Trophoblast cell (in vitro differentiated cells and primary cell): ENCODE data around the gene KRT13.

Experiments
- DNase-seq, 2 donors: peaks; one replicate each; pipeline ENCODE4 v3.0.0-alpha.2; 2016
- H2AFZ ChIP-seq: 2 replicates; pipeline ENCODE4 v1.6.1; 2013; ENCODE audit warnings: low read length, moderate library complexity, mild to moderate bottlenecking; ENCODE audit not compliant: insufficient read depth, poor library complexity
- H2AK5ac ChIP-seq: 2 replicates; pipeline ENCODE4 v1.6.1; 2013; ENCODE audit warnings: mild to moderate bottlenecking, low read length
- H2BK120ac ChIP-seq: 2 replicates; pipeline ENCODE4 v1.6.1; 2013; ENCODE audit warnings: low read length, mild to moderate bottlenecking, moderate library complexity; ENCODE audit not compliant: insufficient read depth, poor library complexity
- H2BK12ac ChIP-seq: 2 replicates; pipeline ENCODE4 v1.6.1; 2013; ENCODE audit warnings: mild to moderate bottlenecking, low read length, moderate library complexity
- H2BK5ac ChIP-seq: 2 replicates; pipeline ENCODE4 v1.6.1; 2013; ENCODE audit warnings: low read length, low read depth, moderate library complexity, mild to moderate bottlenecking; ENCODE audit not compliant: poor library complexity
- H3K14ac ChIP-seq: 2 replicates; pipeline ENCODE4 v1.6.1; 2013; ENCODE audit warnings: mild to moderate bottlenecking, low read length
- H3K18ac ChIP-seq: 2 replicates; pipeline ENCODE4 v1.6.1; 2013; ENCODE audit warnings: mild to moderate bottlenecking, low read length
- H3K23ac ChIP-seq: 2 replicates; pipeline ENCODE4 v1.6.1; 2013; ENCODE audit warnings: low read length
- H3K27ac ChIP-seq: 2 replicates; pipeline ENCODE4 v1.5.1; 2013; ENCODE audit warnings: low read depth, mild to moderate bottlenecking, inconsistent platforms, low read length, moderate library complexity
- H3K27me3 ChIP-seq: 2 replicates; pipeline ENCODE4 v1.6.1; 2013; ENCODE audit warnings: inconsistent platforms, mild to moderate bottlenecking, low read length, moderate library complexity; ENCODE audit not compliant: insufficient read depth
- H3K36me3 ChIP-seq, 2 experiments: 1 replicate in 1 of 2; 2 replicates in 1 of 2; pipeline ENCODE4 v1.6.1; 2013; ENCODE audit warnings: low read length in 2 of 2, mild to moderate bottlenecking in 2 of 2, moderate library complexity in 1 of 2; ENCODE audit not compliant: insufficient read depth in 2 of 2, control insufficient read depth in 1 of 2
- H3K4ac ChIP-seq: 2 replicates; pipeline ENCODE4 v1.6.1; 2013; ENCODE audit warnings: low read depth, mild to moderate bottlenecking, low read length, moderate library complexity
- H3K4me1 ChIP-seq, 2 experiments: 1 replicate in 1 of 2; 2 replicates in 1 of 2; pipeline ENCODE4 v1.6.1; 2013; ENCODE audit warnings: low read length in 2 of 2, mild to moderate bottlenecking in 2 of 2, moderate library complexity in 1 of 2; ENCODE audit not compliant: insufficient read depth in 2 of 2, control insufficient read depth in 1 of 2
- H3K4me2 ChIP-seq: 2 replicates; pipeline ENCODE4 v1.6.1; 2013; ENCODE audit warnings: inconsistent platforms, mild to moderate bottlenecking, low read length, moderate library complexity
- H3K4me3 ChIP-seq: 2 replicates; pipeline ENCODE4 v1.5.1; 2013; ENCODE audit warnings: mild to moderate bottlenecking, low read depth, low read length, inconsistent platforms
- H3K79me1 ChIP-seq: one replicate; pipeline ENCODE4 v1.6.1; 2013; ENCODE audit warnings: low read length
- H3K79me2 ChIP-seq: 2 replicates; pipeline ENCODE4 v1.6.1; 2013; ENCODE audit warnings: low read length, mild to moderate bottlenecking; ENCODE audit not compliant: control insufficient read depth, insufficient read depth, poor library complexity
- H3K9ac ChIP-seq: 2 replicates; pipeline ENCODE4 v1.6.1; 2013; ENCODE audit warnings: mild to moderate bottlenecking, low read length
- H3K9me3 ChIP-seq: 2 replicates; pipeline ENCODE4 v1.6.1; 2013; ENCODE audit warnings: low read depth, mild to moderate bottlenecking, control low read depth, inconsistent platforms, low read length; ENCODE audit not compliant: insufficient read depth
- H4K12ac ChIP-seq: 2 replicates; pipeline ENCODE4 v1.6.1; 2013; ENCODE audit warnings: low read depth, mild to moderate bottlenecking, low read length, moderate library complexity
- H4K8ac ChIP-seq: 2 replicates; pipeline ENCODE4 v1.6.1; 2013; ENCODE audit warnings: low read depth, mild to moderate bottlenecking, low read length, moderate library complexity
- H4K91ac ChIP-seq: one replicate; pipeline ENCODE4 v1.6.1; 2013; ENCODE audit warnings: low read depth, mild to moderate bottlenecking, low read length, moderate library complexity
- WGBS: extraction: QIAGEN DNeasy Blood & Tissue Kit; methylation state at CpG from one replicate; pipeline ENCODE4 v1.1.7; 2013; ENCODE audit warnings: missing lambda C conversion rate; ENCODE audit not compliant: insufficient read length, insufficient coverage; ENCODE audit errors: extremely low coverage; 5-methylcytosine and 5-hydroxymethylcytosine counted together

The KRT13 gene

DNA sequence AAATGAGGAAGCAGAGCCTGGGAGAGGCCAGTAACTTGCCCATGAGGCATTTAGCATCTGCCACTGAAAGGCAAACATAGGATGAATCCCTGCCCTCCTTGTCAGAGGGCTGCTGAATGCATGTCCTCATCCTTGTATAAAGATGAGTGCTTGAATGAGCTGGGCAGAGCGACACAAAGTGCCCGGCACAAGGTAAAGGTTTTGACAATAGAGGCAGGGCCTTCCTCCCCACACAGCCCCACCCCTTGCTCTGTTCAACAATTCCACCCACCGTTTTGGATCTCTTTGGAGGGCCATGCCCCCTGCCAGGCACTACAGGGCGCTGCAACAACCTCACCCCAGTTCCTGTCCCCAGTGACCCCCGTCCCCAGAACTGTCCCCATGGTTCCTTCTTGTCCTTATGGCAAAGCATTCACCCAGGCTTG lies 24.1 kb upstream of the KRT13 start:
- DNase-seq = peak; percentile 37 to 62
- peaks cover 18% of the 10 kb centered on the region for H3K79me2 ChIP-seq
- peak overlapping the region; percentile 74 for H3K14ac ChIP-seq
- no peak overlapping the region for H3K4me3 ChIP-seq
- H2AFZ ChIP-seq = peak overlapping the region; percentile 24
- peak overlapping the region; percentile 91 for H2BK12ac ChIP-seq
- H3K9me3 ChIP-seq = no peaks in the 10 kb centered on the region
- H3K4ac ChIP-seq = peak overlapping the region; percentile 60
- H3K79me1 ChIP-seq = peaks cover 33% of the 10 kb centered on the region
- peak overlapping the region; percentile 41 for H3K4me2 ChIP-seq
- peak overlapping the region; percentile 55 for H2AK5ac ChIP-seq
- peak overlapping the region; percentile 87 for H2BK5ac ChIP-seq
- H3K18ac ChIP-seq = peak overlapping the region; percentile 81
- H4K91ac ChIP-seq = peak overlapping the region; percentile 86
- WGBS = no CpG with 5 or more reads among the region's 5 CpGs
- peak overlapping the region; percentile 20 for H4K12ac ChIP-seq
- H3K27ac ChIP-seq = peak overlapping the region; percentile 92
- peak overlapping the region; percentile 73 for H4K8ac ChIP-seq
- H3K36me3 ChIP-seq = peaks cover 11 to 13% of the 10 kb centered on the region in 2 experiments
- H2BK120ac ChIP-seq = peak overlapping the region; percentile 91
- H3K9ac ChIP-seq = no peak overlapping the region
- H3K23ac ChIP-seq = no peak overlapping the region
- H3K27me3 ChIP-seq = no peaks in the 10 kb centered on the region
- peaks cover 26 to 36% of the 10 kb centered on the region in 2 experiments for H3K4me1 ChIP-seq

DNA sequence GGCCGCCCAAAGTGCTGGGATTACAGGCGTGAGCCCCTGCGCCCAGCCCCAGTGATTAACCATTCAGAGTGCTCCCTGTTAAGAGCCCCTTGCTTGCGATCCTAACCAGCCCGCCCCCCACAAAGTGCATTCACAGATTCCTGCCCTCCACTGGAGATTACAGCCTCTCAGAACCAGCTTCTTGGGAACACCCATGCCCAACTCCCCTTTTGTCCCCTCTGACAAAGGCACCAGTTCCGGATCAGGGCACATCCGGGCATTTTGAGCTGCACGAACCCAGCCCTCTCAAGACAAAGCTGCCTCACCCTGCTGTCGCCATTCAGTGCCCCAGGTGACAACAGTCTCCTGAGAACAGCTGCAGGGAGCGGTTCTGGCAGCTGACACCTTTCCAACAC lies 23.5 kb upstream of the KRT13 start:
- no peak overlapping the region for H3K4me2 ChIP-seq
- peak overlapping the region; percentile 92 for H3K27ac ChIP-seq
- H3K36me3 ChIP-seq = peaks cover 16 to 19% of the 10 kb centered on the region in 2 experiments
- no peak overlapping the region for H3K23ac ChIP-seq
- peak overlapping the region; percentile 2 for H3K9ac ChIP-seq
- no peak overlapping the region for H3K4me3 ChIP-seq
- no peak overlapping the region for H2AFZ ChIP-seq
- no peaks in the 10 kb centered on the region for H3K9me3 ChIP-seq
- H4K12ac ChIP-seq = no peak overlapping the region
- H3K4ac ChIP-seq = peak overlapping the region; percentile 60
- peaks cover 18% of the 10 kb centered on the region for H3K79me2 ChIP-seq
- peak overlapping the region; percentile 91 for H2BK120ac ChIP-seq
- peak overlapping the region; percentile 81 for H3K18ac ChIP-seq
- H3K4me1 ChIP-seq = peaks cover 26 to 36% of the 10 kb centered on the region in 2 experiments
- H2BK12ac ChIP-seq = peak overlapping the region; percentile 91
- peak; percentile 57 to 81 for DNase-seq
- peak overlapping the region; percentile 74 for H3K14ac ChIP-seq
- H4K8ac ChIP-seq = peak overlapping the region; percentile 73
- peak overlapping the region; percentile 86 for H4K91ac ChIP-seq
- H2AK5ac ChIP-seq = peak overlapping the region; percentile 55
- H2BK5ac ChIP-seq = peak overlapping the region; percentile 87
- H3K27me3 ChIP-seq = no peaks in the 10 kb centered on the region
- WGBS = no CpG with 5 or more reads among the region's 10 CpGs
- H3K79me1 ChIP-seq = peaks cover 33% of the 10 kb centered on the region

DNA sequence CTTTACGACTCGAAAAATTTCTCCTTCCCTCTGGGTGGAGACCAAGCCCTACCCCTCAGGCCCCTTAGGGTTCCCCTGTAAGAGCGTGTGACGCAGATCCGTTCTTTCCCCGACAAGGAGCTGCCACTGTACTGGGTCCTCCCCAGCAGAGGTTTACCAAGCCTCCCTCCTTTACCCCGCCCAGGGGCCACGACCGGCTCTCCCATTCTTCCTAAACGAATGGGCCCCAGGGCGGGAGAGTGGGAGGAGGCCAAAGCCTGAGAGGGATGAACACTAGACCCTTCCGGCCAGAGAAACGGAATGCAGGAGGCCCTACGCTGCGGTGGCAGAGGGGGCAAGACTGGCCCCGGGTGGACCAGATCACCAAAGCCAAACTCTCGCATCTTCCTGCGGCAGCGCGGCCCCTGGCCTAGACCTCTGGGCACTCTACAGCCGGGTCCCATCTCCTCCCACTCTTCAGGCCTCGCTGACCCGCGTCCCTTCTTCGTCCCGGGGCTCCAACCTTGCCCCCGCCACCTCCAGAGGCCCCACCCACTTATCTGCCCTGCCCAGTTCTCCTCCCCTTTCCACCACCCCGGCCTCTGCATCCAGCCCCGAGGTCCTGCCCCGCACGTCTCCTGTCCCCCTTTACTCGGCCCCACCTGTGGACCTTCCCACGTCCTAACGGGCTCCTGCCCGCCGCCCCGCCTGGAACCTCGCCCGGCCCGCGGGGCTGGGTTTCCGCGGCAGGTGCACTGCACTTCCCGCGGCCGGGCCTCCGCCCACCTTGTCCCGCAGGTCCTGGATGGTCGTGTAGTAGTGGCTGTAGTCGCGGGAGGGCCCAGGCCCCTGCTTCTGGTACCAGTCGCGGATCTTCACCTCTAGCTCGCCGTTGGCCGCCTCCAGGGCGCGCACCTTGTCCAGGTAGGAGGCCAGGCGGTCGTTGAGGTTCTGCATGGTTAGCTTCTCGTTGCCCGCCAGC lies 21.9 kb upstream of the KRT13 start:
- no CpG with 5 or more reads among the region's 62 CpGs for WGBS
- Histone ChIP-seq H3K36me3 (peaks cover 24 to 28% of the 10 kb centered on the region in 2 experiments), H4K8ac (peak overlapping the region; percentile 55), H4K12ac (peak overlapping the region; percentile 81), H2BK12ac (peak overlapping the region; percentile 61), H3K18ac (peak overlapping the region; percentile 99), H3K9me3 (no peaks in the 10 kb centered on the region), H3K4me1 (peaks cover 26 to 37% of the 10 kb centered on the region in 2 experiments), H3K79me1 (peaks cover 33% of the 10 kb centered on the region), H2AK5ac (peak overlapping the region; percentile 84), H2BK5ac (peak overlapping the region; percentile 97), H3K27ac (peak overlapping the region; percentile 94), H2AFZ (peak overlapping the region; percentile 84), H3K79me2 (peaks cover 18% of the 10 kb centered on the region), H3K27me3 (no peaks in the 10 kb centered on the region), H3K14ac (peak overlapping the region; percentile 97), H3K23ac (no peak overlapping the region), H4K91ac (peak overlapping the region; percentile 93), H3K9ac (peak overlapping the region; percentile 88), H3K4me2 (peak overlapping the region; percentile 59), H3K4ac (peak overlapping the region; percentile 100), H3K4me3 (peak overlapping the region; percentile 93), H2BK120ac (peak overlapping the region; percentile 92)
- peak in 1 of 2 donors; percentile 47 for DNase-seq

DNA sequence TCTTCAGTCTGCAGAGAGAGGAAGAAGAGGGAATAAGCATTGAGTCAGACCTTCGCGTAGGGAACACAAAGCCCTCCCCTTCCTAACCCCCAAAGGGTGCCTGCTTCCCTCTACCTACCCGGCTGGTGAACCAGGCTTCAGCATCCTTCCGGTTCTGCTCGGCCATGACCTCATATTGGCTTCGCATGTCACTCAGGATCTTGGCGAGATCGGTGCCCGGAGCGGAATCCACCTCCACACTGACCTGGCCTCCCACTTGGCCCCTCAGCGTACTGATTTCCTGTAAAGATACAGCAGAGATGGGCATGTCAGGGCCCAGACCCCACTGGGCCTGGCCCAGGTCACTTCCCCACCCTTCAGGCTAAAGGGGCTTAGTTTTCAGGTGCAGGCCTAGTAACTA lies 18.8 kb upstream of the KRT13 start:
- no peak overlapping the region for H3K4ac ChIP-seq
- no peak overlapping the region for H2AFZ ChIP-seq
- peaks cover 22% of the 10 kb centered on the region for H3K79me1 ChIP-seq
- no peak overlapping the region for H2BK12ac ChIP-seq
- H3K27me3 ChIP-seq = no peaks in the 10 kb centered on the region
- H2AK5ac ChIP-seq = no peak overlapping the region
- no peak overlapping the region for H3K27ac ChIP-seq
- no peak overlapping the region for H3K18ac ChIP-seq
- no peak overlapping the region for H3K14ac ChIP-seq
- peak in 1 of 2 donors; percentile 52 for DNase-seq
- H3K4me2 ChIP-seq = no peak overlapping the region
- no peak overlapping the region for H3K9ac ChIP-seq
- H2BK5ac ChIP-seq = no peak overlapping the region
- peaks cover 2% of the 10 kb centered on the region for H3K9me3 ChIP-seq
- H3K4me3 ChIP-seq = no peak overlapping the region
- H3K4me1 ChIP-seq = peaks cover 21 to 30% of the 10 kb centered on the region in 2 experiments
- no peak overlapping the region for H4K91ac ChIP-seq
- no CpG with 5 or more reads among the region's 11 CpGs for WGBS
- H3K36me3 ChIP-seq = peaks cover 24 to 29% of the 10 kb centered on the region in 2 experiments
- peaks cover 18% of the 10 kb centered on the region for H3K79me2 ChIP-seq
- H4K12ac ChIP-seq = no peak overlapping the region
- no peak overlapping the region for H4K8ac ChIP-seq
- no peak overlapping the region for H2BK120ac ChIP-seq
- H3K23ac ChIP-seq = no peak overlapping the region
